Occipital lobe (tissue), 1 donor: ENCODE data around the gene MYDGF. TPM values are rescaled to one million over a fixed set of nuclear protein-coding genes. Genes with fewer than 3 reads are reported as not detected.

ENCODE experiments used
- total RNA-seq: library from RNA; depleted of rRNA; stranded (reverse); fragments of >200 nt; gene quantifications from one replicate; pipeline ENCODE4 v1.2.3, GENCODE V29; 2014

The MYDGF gene
- total RNA-seq, 1 donor from 2014 or later = 37.9 TPM

Other genes with a start within 250 kb of the MYDGF start
- 54.7 TPM for gene UBXN6, start 212.5 kb downstream of the MYDGF start, total RNA-seq
- gene HDGFL2, start 198.0 kb downstream of the MYDGF start, total RNA-seq = 32.8 TPM
- gene PLIN4, start 151.9 kb downstream of the MYDGF start, total RNA-seq = under 0.01 TPM
- gene PLIN5, start 135.1 kb downstream of the MYDGF start, total RNA-seq = 2.0 TPM
- not detected for gene LRG1, start 130.3 kb downstream of the MYDGF start, total RNA-seq
- 32.0 TPM for gene SEMA6B, start 110.7 kb downstream of the MYDGF start, total RNA-seq
- gene TNFAIP8L1, start 30.8 kb downstream of the MYDGF start, total RNA-seq = 5.6 TPM
- 5.5 TPM for gene DPP9, start 53.5 kb upstream of the MYDGF start, total RNA-seq
- 24.0 TPM for gene FEM1A, start 121.4 kb upstream of the MYDGF start, total RNA-seq
- gene TICAM1, start 161.4 kb upstream of the MYDGF start, total RNA-seq = 0.78 TPM
- 12.8 TPM for gene PLIN3, start 197.3 kb upstream of the MYDGF start, total RNA-seq
- not detected for gene ARRDC5, start 232.6 kb upstream of the MYDGF start, total RNA-seq
- 8.3 TPM for gene UHRF1, start 239.2 kb upstream of the MYDGF start, total RNA-seq